Gastrocnemius medialis (tissue), 4 donors: ENCODE results near the gene SIGLEC11.

Experiments
- CTCF ChIP-seq, 5 experiments: fragments of 450-650 bp in 3 of 5; fragments of 200-600 bp in 2 of 5; sonication (generic) in 2 of 5; IDR thresholded peaks in 4 of 5; conservative IDR thresholded peaks in 1 of 5; 1 replicate in 4 of 5; 2 replicates in 1 of 5; pipeline ENCODE4 v1.5.1; 2016 to 2019; ENCODE audit warnings: antibody characterized with exemption in 5 of 5, mild to moderate bottlenecking in 3 of 5, moderate library complexity in 3 of 5
- POLR2A ChIP-seq, 2 donors: fragments of 450-650 bp; IDR thresholded peaks; one replicate each; pipeline ENCODE4 v1.6.1; 2017; ENCODE audit warnings: antibody characterized with exemption in 2 of 2, mild to moderate bottlenecking in 2 of 2, moderate library complexity in 2 of 2

GRCh38 chr19:49997709-49998108 lies 36.7 kb upstream of the SIGLEC11 start:
- TF ChIP-seq CTCF (IDR thresholded peaks at IDR 0.05 in 4 of 5, conservative IDR thresholded peaks at IDR 0.05 in 1 of 5), result no peak
- no peak for TF ChIP-seq POLR2A (IDR thresholded peaks at IDR 0.05)
